Fibroblast of the aortic adventitia (primary cell): ENCODE data around the gene CALY. TPM values are rescaled to one million over a fixed set of nuclear protein-coding genes. Genes with fewer than 3 reads are reported as not detected.

Experiments
- DNase-seq: peaks from one replicate; pipeline ENCODE4 v3.0.0-alpha.2; 2010; ENCODE audit warnings: low read depth
- H3K4me3 ChIP-seq: 2 replicates; pipeline ENCODE4 v1.5.1; 2011; ENCODE audit warnings: low read depth, mild to moderate bottlenecking, control low read depth, low read length, moderate library complexity
- total RNA-seq: library from RNA; depleted of rRNA; stranded (reverse); fragments of >200 nt; gene quantifications from 2 replicates; pipeline ENCODE4 v1.2.3, GENCODE V29; 2012; ENCODE audit warnings: low replicate concordance
- TF ChIP-seq, protein P1 (sequence below): IDR thresholded peaks from 2 replicates; pipeline ENCODE4 v1.5.1; 2011; ENCODE audit warnings: mild to moderate bottlenecking, low read length, control low read depth, inconsistent platforms; ENCODE audit not compliant: insufficient read depth

CALY gene
- total RNA-seq, 1 donor, result not detected

- TF ChIP-seq, protein P1, sequence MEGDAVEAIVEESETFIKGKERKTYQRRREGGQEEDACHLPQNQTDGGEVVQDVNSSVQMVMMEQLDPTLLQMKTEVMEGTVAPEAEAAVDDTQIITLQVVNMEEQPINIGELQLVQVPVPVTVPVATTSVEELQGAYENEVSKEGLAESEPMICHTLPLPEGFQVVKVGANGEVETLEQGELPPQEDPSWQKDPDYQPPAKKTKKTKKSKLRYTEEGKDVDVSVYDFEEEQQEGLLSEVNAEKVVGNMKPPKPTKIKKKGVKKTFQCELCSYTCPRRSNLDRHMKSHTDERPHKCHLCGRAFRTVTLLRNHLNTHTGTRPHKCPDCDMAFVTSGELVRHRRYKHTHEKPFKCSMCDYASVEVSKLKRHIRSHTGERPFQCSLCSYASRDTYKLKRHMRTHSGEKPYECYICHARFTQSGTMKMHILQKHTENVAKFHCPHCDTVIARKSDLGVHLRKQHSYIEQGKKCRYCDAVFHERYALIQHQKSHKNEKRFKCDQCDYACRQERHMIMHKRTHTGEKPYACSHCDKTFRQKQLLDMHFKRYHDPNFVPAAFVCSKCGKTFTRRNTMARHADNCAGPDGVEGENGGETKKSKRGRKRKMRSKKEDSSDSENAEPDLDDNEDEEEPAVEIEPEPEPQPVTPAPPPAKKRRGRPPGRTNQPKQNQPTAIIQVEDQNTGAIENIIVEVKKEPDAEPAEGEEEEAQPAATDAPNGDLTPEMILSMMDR, result no peak
- no peak for DNase-seq
Observed at GRCh38 chr10:133314911-133315310, 21.8 kb downstream of the CALY start.

DNA sequence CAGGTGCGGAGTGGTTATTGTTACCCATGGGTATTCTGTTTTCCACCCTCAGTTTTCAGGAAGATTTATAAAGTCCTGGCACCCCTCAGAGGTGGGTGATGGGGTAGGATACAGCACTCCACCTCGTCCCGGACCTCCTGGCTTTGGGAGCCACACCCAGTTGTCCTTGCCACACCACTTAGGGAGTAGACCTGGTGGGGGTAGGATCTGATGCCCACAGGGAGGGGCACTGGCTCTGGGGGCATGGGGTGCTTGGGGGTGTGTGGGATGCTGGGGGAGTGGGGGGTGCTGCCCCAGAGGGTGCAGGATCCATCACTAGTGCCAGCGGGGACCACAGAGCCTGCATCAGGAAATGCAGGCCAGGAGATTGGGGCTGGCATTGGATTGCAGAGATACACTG lies 23.5 kb downstream of the CALY start:
- TF ChIP-seq, protein P1, result no peak
- DNase-seq, result no peak

More at GRCh38 chr10:133314911-133315310, 21.8 kb downstream of the CALY start:
- no peak overlapping the region for H3K4me3 ChIP-seq

DNA sequence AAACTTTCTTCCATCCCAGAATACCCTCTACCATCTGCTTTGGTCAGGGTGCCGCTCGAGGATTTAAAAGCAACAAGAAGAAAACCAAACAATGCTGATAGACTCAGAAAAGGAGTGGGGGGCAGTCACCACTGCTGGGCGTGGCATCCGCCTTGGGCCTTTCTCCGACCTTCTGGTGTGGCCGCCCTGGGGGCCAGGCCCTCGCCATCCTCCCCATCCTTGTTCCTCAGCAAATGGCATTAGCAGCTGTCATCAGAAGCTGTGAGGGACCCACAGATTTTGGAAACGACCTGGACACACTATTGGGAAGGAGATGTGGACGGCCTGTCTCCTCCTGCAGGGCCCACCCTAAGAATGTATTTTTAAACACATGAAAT lies 23.9 kb downstream of the CALY start:
- no peak for DNase-seq
- H3K4me3 ChIP-seq, result no peak overlapping the region
- TF ChIP-seq, protein P1, result no peak

More for the DNA sequence above, 23.5 kb downstream of the CALY start:
- no peak overlapping the region for H3K4me3 ChIP-seq

- DNase-seq, result no peak
- H3K4me3 ChIP-seq, result no peak overlapping the region
- TF ChIP-seq, protein P1, result no peak
Observed at GRCh38 chr10:133312016-133312768, 24.5 kb downstream of the CALY start.

DNA sequence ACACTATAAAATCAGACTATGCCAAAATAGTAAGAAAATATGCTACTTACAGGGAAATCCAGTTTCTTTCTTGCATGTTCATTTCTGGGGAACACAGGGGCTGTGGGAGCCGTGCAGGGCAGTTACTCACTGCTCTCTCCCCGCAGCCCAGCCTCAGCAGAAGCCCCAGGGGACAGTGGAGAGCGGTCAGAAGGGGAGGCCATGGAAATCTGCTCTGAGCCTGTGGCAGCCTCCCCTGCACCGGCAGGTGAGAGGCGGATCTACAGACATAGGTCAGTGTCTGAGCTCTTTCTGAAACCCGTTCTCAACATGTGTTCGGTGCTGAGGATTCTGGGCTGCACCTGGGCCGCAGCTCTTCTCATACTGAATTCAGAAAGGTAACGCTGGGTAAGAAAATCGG lies 25.1 kb downstream of the CALY start:
- H3K4me3 ChIP-seq, result no peak overlapping the region
- DNase-seq, result no peak
- TF ChIP-seq, protein P1, result no peak

GRCh38 chr10:133310789-133311188 lies 25.9 kb downstream of the CALY start:
- TF ChIP-seq, protein P1, result no peak
- DNase-seq, result no peak
- H3K4me3 ChIP-seq, result no peak overlapping the region

- TF ChIP-seq, protein P1, result no peak
- no peak for DNase-seq
- H3K4me3 ChIP-seq, result no peak overlapping the region
Observed at GRCh38 chr10:133310399-133310755, 26.3 kb downstream of the CALY start.
